GM23338 (cell line): Measurements from ENCODE around the gene TMEM135. TPM values are rescaled to one million over a fixed set of nuclear protein-coding genes. Genes with fewer than 3 reads are reported as not detected.

Experiments
- ATAC-seq: fragments of 200-7000 bp; cut with Tn5 transposase; 3 replicates; pipeline ENCODE4 v1.9.1; 2020
- DNase-seq: peaks from one replicate; pipeline ENCODE4 v3.0.0-alpha.2; 2015; ENCODE audit warnings: low spot score
- H2AFZ ChIP-seq: fragments of 200-600 bp; sonication (generic); 2 replicates; pipeline ENCODE4 v1.8.0; 2016; ENCODE audit warnings: antibody characterized with exemption, mild to moderate bottlenecking, moderate library complexity
- H3F3A ChIP-seq: fragments of 200-600 bp; sonication (generic); replicated peaks from 2 replicates; pipeline ENCODE4 v1.8.0; 2017; ENCODE audit warnings: antibody characterized with exemption, mixed run types, low read depth
- H3K27ac ChIP-seq: fragments of 200-600 bp; sonication (generic); 2 replicates; pipeline ENCODE4 v1.6.1; 2016; ENCODE audit warnings: low read depth
- H3K27me3 ChIP-seq: fragments of 200-600 bp; sonication (generic); 2 replicates; pipeline ENCODE4 v1.8.0; 2016; ENCODE audit warnings: mild to moderate bottlenecking, mixed run types, moderate library complexity; ENCODE audit not compliant: insufficient read depth
- H3K36me3 ChIP-seq: fragments of 200-600 bp; sonication (generic); 2 replicates; pipeline ENCODE4 v1.8.0; 2016; ENCODE audit warnings: mild to moderate bottlenecking; ENCODE audit not compliant: insufficient read depth
- H3K4me1 ChIP-seq: fragments of 200-600 bp; sonication (generic); 2 replicates; pipeline ENCODE4 v1.8.0; 2016; ENCODE audit warnings: mild to moderate bottlenecking, moderate library complexity; ENCODE audit not compliant: insufficient read depth
- H3K4me2 ChIP-seq: fragments of 200-600 bp; sonication (generic); 2 replicates; pipeline ENCODE4 v1.7.1; 2017; ENCODE audit warnings: mixed run types
- H3K4me3 ChIP-seq: fragments of 200-600 bp; sonication (generic); 2 replicates; pipeline ENCODE4 v1.6.1; 2016; ENCODE audit warnings: mixed run types
- H3K79me2 ChIP-seq: fragments of 200-600 bp; sonication (generic); replicated peaks from 2 replicates; pipeline ENCODE4 v1.8.0; 2017; ENCODE audit warnings: mild to moderate bottlenecking; ENCODE audit not compliant: insufficient read depth
- H3K9me2 ChIP-seq: fragments of 200-600 bp; sonication (generic); 2 replicates; pipeline ENCODE4 v1.8.0; 2017; ENCODE audit not compliant: insufficient read depth
- H4K20me1 ChIP-seq: fragments of 200-600 bp; sonication (generic); replicated peaks from 2 replicates; pipeline ENCODE4 v1.8.0; 2017; ENCODE audit warnings: mild to moderate bottlenecking; ENCODE audit not compliant: insufficient read depth
- H3K27ac Mint-ChIP-seq: 2 replicates; pipeline ENCODE4 v1.8.0; 2020; ENCODE audit warnings: inconsistent platforms, mild to moderate bottlenecking, moderate library complexity, mixed read lengths
- H3K27me3 Mint-ChIP-seq: 3 replicates; pipeline ENCODE4 v1.8.0; 2022; ENCODE audit warnings: low read depth, mild to moderate bottlenecking, moderate library complexity, mixed read lengths, inconsistent platforms; ENCODE audit not compliant: insufficient read depth, poor library complexity
- H3K36me3 Mint-ChIP-seq: 3 replicates; pipeline ENCODE4 v1.8.0; 2021; ENCODE audit warnings: low read depth, mild to moderate bottlenecking, inconsistent platforms, moderate library complexity, mixed read lengths
- H3K4me1 Mint-ChIP-seq: 3 replicates; pipeline ENCODE4 v1.8.0; 2020; ENCODE audit warnings: mild to moderate bottlenecking, inconsistent platforms, mixed read lengths
- H3K4me3 Mint-ChIP-seq: 3 replicates; pipeline ENCODE4 v1.8.0; 2021; ENCODE audit warnings: moderate library complexity, mild to moderate bottlenecking, inconsistent platforms, mixed read lengths
- H3K9me3 Mint-ChIP-seq: 3 replicates; pipeline ENCODE4 v1.8.0; 2020; ENCODE audit warnings: moderate library complexity, mild to moderate bottlenecking, inconsistent platforms, mixed read lengths
- CREB1 ChIP-seq: fragments of 250-450 bp; sonication (Bioruptor Pico); IDR thresholded peaks from 2 replicates; pipeline ENCODE4 v1.5.0; 2020; ENCODE audit warnings: low read depth, mild to moderate bottlenecking, moderate library complexity
- ETS1 ChIP-seq: IDR thresholded peaks from 2 replicates; pipeline ENCODE4 v1.6.1; 2016; ENCODE audit warnings: antibody characterized with exemption
- EZH2 ChIP-seq: fragments of 200-600 bp; sonication (generic); IDR thresholded peaks from one replicate; pipeline ENCODE4 v1.8.0; 2017; ENCODE audit warnings: antibody characterized with exemption, mild to moderate bottlenecking, low read depth; ENCODE audit not compliant: unreplicated experiment
- EZH2phosphoT487 ChIP-seq: fragments of 200-600 bp; sonication (generic); IDR thresholded peaks from one replicate; pipeline ENCODE4 v1.8.1; 2018; ENCODE audit warnings: antibody characterized with exemption; ENCODE audit not compliant: unreplicated experiment
- JUNB ChIP-seq: IDR thresholded peaks from one replicate; pipeline ENCODE4 v1.6.1; 2016; ENCODE audit warnings: antibody characterized with exemption; ENCODE audit not compliant: unreplicated experiment
- POLR2AphosphoS5 ChIP-seq: IDR thresholded peaks from 2 replicates; pipeline ENCODE4 v1.6.1; 2016; ENCODE audit warnings: antibody characterized with exemption, low read depth
- ZNF114 ChIP-seq: fragments of 250-450 bp; sonication (Bioruptor Pico); IDR thresholded peaks from 2 replicates; pipeline ENCODE4 v1.5.0; 2020; ENCODE audit warnings: mild to moderate bottlenecking, moderate library complexity
- ZNF331 ChIP-seq: fragments of 250-450 bp; sonication (Bioruptor Pico); IDR thresholded peaks from 2 replicates; pipeline ENCODE4 v1.5.0; 2020; ENCODE audit warnings: low read depth, mild to moderate bottlenecking, moderate library complexity
- polyA plus RNA-seq: library from polyadenylated mRNA; unstranded; fragments of >200 nt; fragmentation: Nextera tagmentation; extraction: Ambion mirVana; gene quantifications from 2 replicates; pipeline ENCODE4 v1.2.1, GENCODE V29; 2016
- total RNA-seq: library from RNA; depleted of rRNA; stranded (reverse); fragments of >200 nt; shearing (Covaris generic); gene quantifications from 2 replicates; pipeline ENCODE4 v1.2.3, GENCODE V29; 2014
- TF ChIP-seq, protein P1 (sequence below), 2 experiments: fragments of 200-600 bp in 1 of 2; sonication (generic) in 1 of 2; conservative IDR thresholded peaks; 2 replicates each; pipeline versions ENCODE4 v1.5.1 to v1.6.1; 2016 to 2017; ENCODE audit warnings: antibody characterized with exemption in 2 of 2, low read depth in 2 of 2, mild to moderate bottlenecking in 2 of 2, moderate library complexity in 1 of 2
- TF ChIP-seq, protein P2 (sequence below): IDR thresholded peaks from one replicate; pipeline ENCODE4 v1.6.1; 2018; ENCODE audit warnings: antibody characterized with exemption; ENCODE audit not compliant: unreplicated experiment

TMEM135 gene
- total and polyA plus RNA-seq, 2 experiments from 2014 or later: 23.4 to 49.9 TPM

GRCh38 chr11:86999859-87000753 is 37.6 kb upstream of the TMEM135 start:
- H3K27ac Mint-ChIP-seq: no peak overlapping the region
- Histone ChIP-seq H3K4me2 (no peak overlapping the region), H3F3A (no peaks in the 10 kb centered on the region), H3K4me3 (no peak overlapping the region), H3K4me1 (peaks cover 4% of the 10 kb centered on the region; the same call in 1 of the 2 replicates), H4K20me1 (no peaks in the 10 kb centered on the region), H3K27ac (no peak overlapping the region), H3K27me3 (no peaks in the 10 kb centered on the region), H3K79me2 (no peaks in the 10 kb centered on the region), H2AFZ (peak overlapping the region; percentile 72), H3K9me2 (0 out of 2 replicates have a peak, but pooled peaks cover 3% of the 10 kb centered on the region), H3K36me3 (no peaks in the 10 kb centered on the region)
- ATAC-seq (peak; percentile 81), DNase-seq (peak; percentile 25)
- H3K4me3 Mint-ChIP-seq: no peak overlapping the region
- H3K36me3 Mint-ChIP-seq: no peaks in the 10 kb centered on the region; the same call in 2 of the 3 replicates
- TF ChIP-seq EZH2phosphoT487 (no peak), EZH2 (no peak), CREB1 (CRISPR knock-in tag) (no peak)
- H3K27me3 Mint-ChIP-seq: no peaks in the 10 kb centered on the region
- peaks cover 19% of the 10 kb centered on the region for H3K4me1 Mint-ChIP-seq
- H3K9me3 Mint-ChIP-seq: no peaks in the 10 kb centered on the region

- Histone ChIP-seq H3K79me2 (no peaks in the 10 kb centered on the region), H3F3A (no peaks in the 10 kb centered on the region), H4K20me1 (no peaks in the 10 kb centered on the region), H3K27me3 (no peaks in the 10 kb centered on the region), H3K9me2 (0 out of 2 replicates have a peak, but pooled peaks cover 3% of the 10 kb centered on the region), H3K36me3 (no peaks in the 10 kb centered on the region), H3K4me1 (peaks cover 4% of the 10 kb centered on the region; the same call in 1 of the 2 replicates), H3K4me2 (no peak overlapping the region), H2AFZ (no peak overlapping the region), H3K27ac (no peak overlapping the region), H3K4me3 (no peak overlapping the region)
- H3K4me1 Mint-ChIP-seq: peaks cover 15% of the 10 kb centered on the region
- no peak overlapping the region for H3K4me3 Mint-ChIP-seq
- H3K27me3 Mint-ChIP-seq: no peaks in the 10 kb centered on the region
- ATAC-seq (no peak), DNase-seq (no peak)
- H3K36me3 Mint-ChIP-seq: no peaks in the 10 kb centered on the region; the same call in 2 of the 3 replicates
- H3K9me3 Mint-ChIP-seq: no peaks in the 10 kb centered on the region
- no peak overlapping the region for H3K27ac Mint-ChIP-seq
- no peak for TF ChIP-seq ZNF114 (CRISPR knock-in tag)
- TF ChIP-seq, protein P1, sequence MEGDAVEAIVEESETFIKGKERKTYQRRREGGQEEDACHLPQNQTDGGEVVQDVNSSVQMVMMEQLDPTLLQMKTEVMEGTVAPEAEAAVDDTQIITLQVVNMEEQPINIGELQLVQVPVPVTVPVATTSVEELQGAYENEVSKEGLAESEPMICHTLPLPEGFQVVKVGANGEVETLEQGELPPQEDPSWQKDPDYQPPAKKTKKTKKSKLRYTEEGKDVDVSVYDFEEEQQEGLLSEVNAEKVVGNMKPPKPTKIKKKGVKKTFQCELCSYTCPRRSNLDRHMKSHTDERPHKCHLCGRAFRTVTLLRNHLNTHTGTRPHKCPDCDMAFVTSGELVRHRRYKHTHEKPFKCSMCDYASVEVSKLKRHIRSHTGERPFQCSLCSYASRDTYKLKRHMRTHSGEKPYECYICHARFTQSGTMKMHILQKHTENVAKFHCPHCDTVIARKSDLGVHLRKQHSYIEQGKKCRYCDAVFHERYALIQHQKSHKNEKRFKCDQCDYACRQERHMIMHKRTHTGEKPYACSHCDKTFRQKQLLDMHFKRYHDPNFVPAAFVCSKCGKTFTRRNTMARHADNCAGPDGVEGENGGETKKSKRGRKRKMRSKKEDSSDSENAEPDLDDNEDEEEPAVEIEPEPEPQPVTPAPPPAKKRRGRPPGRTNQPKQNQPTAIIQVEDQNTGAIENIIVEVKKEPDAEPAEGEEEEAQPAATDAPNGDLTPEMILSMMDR (conservative IDR thresholded peaks at IDR 0.05; ENCODE audit: low read depth in 2 of 2): no peak
- no peak for TF ChIP-seq EZH2
- TF ChIP-seq JUNB: no peak
- TF ChIP-seq, protein P2, sequence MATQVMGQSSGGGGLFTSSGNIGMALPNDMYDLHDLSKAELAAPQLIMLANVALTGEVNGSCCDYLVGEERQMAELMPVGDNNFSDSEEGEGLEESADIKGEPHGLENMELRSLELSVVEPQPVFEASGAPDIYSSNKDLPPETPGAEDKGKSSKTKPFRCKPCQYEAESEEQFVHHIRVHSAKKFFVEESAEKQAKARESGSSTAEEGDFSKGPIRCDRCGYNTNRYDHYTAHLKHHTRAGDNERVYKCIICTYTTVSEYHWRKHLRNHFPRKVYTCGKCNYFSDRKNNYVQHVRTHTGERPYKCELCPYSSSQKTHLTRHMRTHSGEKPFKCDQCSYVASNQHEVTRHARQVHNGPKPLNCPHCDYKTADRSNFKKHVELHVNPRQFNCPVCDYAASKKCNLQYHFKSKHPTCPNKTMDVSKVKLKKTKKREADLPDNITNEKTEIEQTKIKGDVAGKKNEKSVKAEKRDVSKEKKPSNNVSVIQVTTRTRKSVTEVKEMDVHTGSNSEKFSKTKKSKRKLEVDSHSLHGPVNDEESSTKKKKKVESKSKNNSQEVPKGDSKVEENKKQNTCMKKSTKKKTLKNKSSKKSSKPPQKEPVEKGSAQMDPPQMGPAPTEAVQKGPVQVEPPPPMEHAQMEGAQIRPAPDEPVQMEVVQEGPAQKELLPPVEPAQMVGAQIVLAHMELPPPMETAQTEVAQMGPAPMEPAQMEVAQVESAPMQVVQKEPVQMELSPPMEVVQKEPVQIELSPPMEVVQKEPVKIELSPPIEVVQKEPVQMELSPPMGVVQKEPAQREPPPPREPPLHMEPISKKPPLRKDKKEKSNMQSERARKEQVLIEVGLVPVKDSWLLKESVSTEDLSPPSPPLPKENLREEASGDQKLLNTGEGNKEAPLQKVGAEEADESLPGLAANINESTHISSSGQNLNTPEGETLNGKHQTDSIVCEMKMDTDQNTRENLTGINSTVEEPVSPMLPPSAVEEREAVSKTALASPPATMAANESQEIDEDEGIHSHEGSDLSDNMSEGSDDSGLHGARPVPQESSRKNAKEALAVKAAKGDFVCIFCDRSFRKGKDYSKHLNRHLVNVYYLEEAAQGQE: no peak
- TF ChIP-seq ZNF331 (CRISPR knock-in tag): no peak
- TF ChIP-seq ETS1: no peak
- TF ChIP-seq POLR2AphosphoS5: no peak
Measured at GRCh38 chr11:87002918-87003317, 34.8 kb upstream of the TMEM135 start.
